Liver (tissue), 3 donors: ENCODE data around the gene DMRT1.

Experiments
- FOXA1 ChIP-seq: IDR thresholded peaks from 2 replicates; pipeline ENCODE4 v1.6.1; 2016; ENCODE audit warnings: antibody characterized with exemption
- RAD21 ChIP-seq, 2 donors: IDR thresholded peaks; 2 replicates each; pipeline ENCODE4 v1.6.1; 2016; ENCODE audit warnings: antibody characterized with exemption in 2 of 2, mild to moderate bottlenecking in 2 of 2
- TF ChIP-seq, protein P1 (sequence below): fragments of 150-350 bp; IDR thresholded peaks from 2 replicates; pipeline ENCODE4 v1.5.1; 2017; ENCODE audit warnings: improper control_type of control experiment, low read depth, low read length; ENCODE audit not compliant: missing input control
- donor health status: healthy.
- donor health status: healthy.

GRCh38 chr9:903886-904285 lies 62.4 kb downstream of the DMRT1 start:
- TF ChIP-seq, protein P1, sequence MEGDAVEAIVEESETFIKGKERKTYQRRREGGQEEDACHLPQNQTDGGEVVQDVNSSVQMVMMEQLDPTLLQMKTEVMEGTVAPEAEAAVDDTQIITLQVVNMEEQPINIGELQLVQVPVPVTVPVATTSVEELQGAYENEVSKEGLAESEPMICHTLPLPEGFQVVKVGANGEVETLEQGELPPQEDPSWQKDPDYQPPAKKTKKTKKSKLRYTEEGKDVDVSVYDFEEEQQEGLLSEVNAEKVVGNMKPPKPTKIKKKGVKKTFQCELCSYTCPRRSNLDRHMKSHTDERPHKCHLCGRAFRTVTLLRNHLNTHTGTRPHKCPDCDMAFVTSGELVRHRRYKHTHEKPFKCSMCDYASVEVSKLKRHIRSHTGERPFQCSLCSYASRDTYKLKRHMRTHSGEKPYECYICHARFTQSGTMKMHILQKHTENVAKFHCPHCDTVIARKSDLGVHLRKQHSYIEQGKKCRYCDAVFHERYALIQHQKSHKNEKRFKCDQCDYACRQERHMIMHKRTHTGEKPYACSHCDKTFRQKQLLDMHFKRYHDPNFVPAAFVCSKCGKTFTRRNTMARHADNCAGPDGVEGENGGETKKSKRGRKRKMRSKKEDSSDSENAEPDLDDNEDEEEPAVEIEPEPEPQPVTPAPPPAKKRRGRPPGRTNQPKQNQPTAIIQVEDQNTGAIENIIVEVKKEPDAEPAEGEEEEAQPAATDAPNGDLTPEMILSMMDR: no peak
- TF ChIP-seq RAD21 (IDR thresholded peaks at IDR 0.05) (no peak), FOXA1 (no peak)
